ENCODE measurements around the gene PRTFDC1.

DNA sequence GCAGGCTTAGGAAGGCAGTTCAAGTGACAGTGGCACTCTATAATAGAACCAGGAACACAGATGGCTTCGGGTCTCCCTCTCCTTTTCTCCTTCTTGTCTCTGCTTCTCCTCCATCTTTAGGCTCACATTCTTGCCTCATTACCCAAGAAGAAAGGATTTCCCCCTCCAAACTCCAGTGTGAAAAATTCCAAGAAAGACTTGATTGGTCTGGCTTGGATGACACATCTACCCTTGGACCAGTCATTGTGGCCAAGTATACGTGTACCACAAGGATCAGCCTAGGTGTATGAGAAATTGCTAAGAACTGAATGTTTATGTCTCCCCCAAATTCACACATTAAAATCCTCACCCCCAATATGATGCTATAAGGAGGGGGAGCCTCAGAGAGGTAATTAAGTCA lies 53.9 kb downstream of the PRTFDC1 start:
- TF ChIP-seq EZH2 (IDR thresholded peaks at IDR 0.05; ENCODE audit: insufficient read depth, poor library complexity, severe bottlenecking) (no peak), EZH2phosphoT487 (IDR thresholded peaks at IDR 0.05; ENCODE audit: insufficient read depth, low read depth) (no peak)
